Measurements from ENCODE around the gene TMC6. TPM values are rescaled to one million over a fixed set of nuclear protein-coding genes. Genes with fewer than 3 reads are reported as not detected.

The TMC6 gene
- total and polyA plus RNA-seq, 2 of the 4 experiments (the other 2 are of a cell fraction), result 0.19 TPM; not detected in 1

- H2BK120ac ChIP-seq (ENCODE audit: low read depth, low read length), result no peak overlapping the region
- no peak overlapping the region for H2BK20ac ChIP-seq (ENCODE audit: low read depth, low read length)
- no peak overlapping the region for H2AK9ac ChIP-seq (replicated peaks; ENCODE audit: low read depth, low read length, poor library complexity)
- H3K18ac ChIP-seq (ENCODE audit: low read depth, low read length), result no peak overlapping the region
- no peak overlapping the region for H3K4ac ChIP-seq (ENCODE audit: low read depth, low read length)
- TF ChIP-seq ELK1 (IDR thresholded peaks at IDR 0.05; ENCODE audit: borderline replicate concordance, low read depth, low read length) (no peak), RAD21 (IDR thresholded peaks at IDR 0.05; ENCODE audit: low read length) (no peak), FOS (IDR thresholded peaks at IDR 0.05; ENCODE audit: low read depth, low read length) (peak; percentile 51; the same call in 1 of the 2 replicates), USF2 (IDR thresholded peaks at IDR 0.05; ENCODE audit: low read depth, low read length) (no peak), MAFK (IDR thresholded peaks at IDR 0.05; ENCODE audit: low read depth, low read length) (no peak), SMC3 (IDR thresholded peaks at IDR 0.05; ENCODE audit: low read depth, low read length) (no peak), CHD1 (IDR thresholded peaks at IDR 0.05; ENCODE audit: low read depth, low read length) (no peak)
- H3K14ac ChIP-seq (replicated peaks; ENCODE audit: low read depth, low read length), result no peak overlapping the region
- ATAC-seq (ENCODE audit: low read depth), result peak; percentile 92
- H3K79me1 ChIP-seq (ENCODE audit: low read depth in 1 of 2, low read length in 2 of 2), result no peaks in the 10 kb centered on the region
- H4K5ac ChIP-seq (ENCODE audit: low read depth, low read length), result no peak overlapping the region
- H3K27me3 ChIP-seq (ENCODE audit: control insufficient read depth, insufficient read depth, low read length), result no peaks in the 10 kb centered on the region
- no peaks in the 10 kb centered on the region for H3K4me1 ChIP-seq (ENCODE audit: control insufficient read depth, insufficient read depth, low read length)
- H4K20me1 ChIP-seq (ENCODE audit: insufficient read depth, low read length), result no peaks in the 10 kb centered on the region
- peak overlapping the region; percentile 35 for H2AFZ ChIP-seq (replicated peaks; ENCODE audit: low read length, poor library complexity)
- ChIA-PET CTCF (no interaction called here), POLR2A (ENCODE audit: unreplicated experiment) (no interaction called here)
- WGBS, 2 experiments (ENCODE audit: extremely low coverage in 2 of 2, insufficient read length in 1 of 2), result 60% methylated on average over 2 of the region's 10 CpGs; no CpG with 5 or more reads in 1 of the 2 experiments
- no peak overlapping the region for H3K56ac ChIP-seq (ENCODE audit: extremely low read depth, insufficient read depth, low read length)
- no TSS peak for BruUV-seq (replicated peaks)
- in situ Hi-C loops (cut with MboI; ENCODE audit: low sequenced_read_pairs), result no loop called here
- H3K4me3 ChIP-seq (ENCODE audit: insufficient read depth, low read depth, low read length), result no peak overlapping the region
- H3K36me3 ChIP-seq (ENCODE audit: control insufficient read depth, insufficient read depth, low read length), result no peaks in the 10 kb centered on the region
- peak; percentile 89 for DNase-seq
- H2AK5ac ChIP-seq (ENCODE audit: low read depth, low read length), result no peak overlapping the region
- H3K9ac ChIP-seq (ENCODE audit: low read depth, low read length), result no peak overlapping the region
- intact Hi-C loops (cut with micrococcal nuclease), result no loop called here
- no peak overlapping the region for H2BK15ac ChIP-seq (ENCODE audit: low read depth, low read length)
- H3K9me1 ChIP-seq (ENCODE audit: insufficient read depth, low read length), result peaks cover 5% of the 10 kb centered on the region; the same call in 1 of the 2 replicates
- no peak overlapping the region for H3K23ac ChIP-seq (ENCODE audit: low read depth, low read length)
- no peaks in the 10 kb centered on the region for H3K9me3 ChIP-seq (ENCODE audit: control insufficient read depth, insufficient read depth, low read length)
- peak overlapping the region; percentile 17 for H2BK5ac ChIP-seq (ENCODE audit: low read depth, low read length, poor library complexity, severe bottlenecking)
- no peak overlapping the region for H3K27ac ChIP-seq (ENCODE audit: insufficient read depth, low read length)
- H3K4me2 ChIP-seq (ENCODE audit: low read depth, low read length), result peak overlapping the region; percentile 55; the same call in 1 of the 2 replicates
- H4K8ac ChIP-seq (ENCODE audit: low read depth in 2 of 2, low read length in 2 of 2), result no peak overlapping the region
- dilution Hi-C loops (cut with HindIII; ENCODE audit: low sequenced_read_pairs, unreplicated experiment), result no loop called here
- no peak overlapping the region; the same call in 1 of the 2 replicates for H4K91ac ChIP-seq (ENCODE audit: insufficient read depth, low read depth, low read length)
These were observed 31.1 kb upstream of the TMC6 start for GRCh38 chr17:78159575-78160158.

All from IMR-90 (cell line).